Hematopoietic multipotent progenitor cell treated with erythropoietin and hydrocortisone succinate and interleukin-3 and kit ligand, for 8 days (in vitro differentiated cells): ENCODE measurements around the gene ATXN2.

Source experiments
- DNase-seq: peaks from one replicate; pipeline ENCODE4 v3.0.0-alpha.2; 2015

The ATXN2 gene

GRCh38 chr12:111448846-111449790 lies 150.0 kb downstream of the ATXN2 start:
- DNase-seq = peak; percentile 56

- no peak for DNase-seq
These were observed 150.8 kb downstream of the ATXN2 start for GRCh38 chr12:111448266-111448830.

GRCh38 chr12:111447571-111448265 lies 151.4 kb downstream of the ATXN2 start:
- DNase-seq = no peak

GRCh38 chr12:111446631-111447570 lies 152.2 kb downstream of the ATXN2 start:
- no peak for DNase-seq

- no peak for DNase-seq
These were observed 153.2 kb downstream of the ATXN2 start for GRCh38 chr12:111445726-111446581.

GRCh38 chr12:111444925-111445725 lies 154.0 kb downstream of the ATXN2 start:
- DNase-seq = peak; percentile 41

GRCh38 chr12:111444314-111444924 lies 154.7 kb downstream of the ATXN2 start:
- no peak for DNase-seq

- DNase-seq = no peak
These were observed 155.5 kb downstream of the ATXN2 start for GRCh38 chr12:111443586-111443985.

GRCh38 chr12:111443086-111443485 lies 156.0 kb downstream of the ATXN2 start:
- DNase-seq = no peak

GRCh38 chr12:111442301-111443045 lies 156.6 kb downstream of the ATXN2 start:
- no peak for DNase-seq

GRCh38 chr12:111441107-111441928 lies 157.8 kb downstream of the ATXN2 start:
- no peak for DNase-seq

- no peak for DNase-seq
These were observed 158.5 kb downstream of the ATXN2 start for GRCh38 chr12:111440631-111441030.

GRCh38 chr12:111440152-111440551 lies 159.0 kb downstream of the ATXN2 start:
- no peak for DNase-seq

- DNase-seq = no peak
These were observed 159.4 kb downstream of the ATXN2 start for GRCh38 chr12:111439657-111440151.

- peak; percentile 79 for DNase-seq
These were observed 160.6 kb downstream of the ATXN2 start for GRCh38 chr12:111438481-111438880.

- peak; percentile 92 for DNase-seq
These were observed 161.2 kb downstream of the ATXN2 start for GRCh38 chr12:111437816-111438454.

- no peak for DNase-seq
These were observed 162.3 kb downstream of the ATXN2 start for GRCh38 chr12:111436811-111437210.

GRCh38 chr12:111436266-111436665 lies 162.8 kb downstream of the ATXN2 start:
- DNase-seq = no peak
